GM12875 (cell line): Measurements from ENCODE around the gene DTX1.

Source experiments
- H3K4me3 ChIP-seq: one replicate; pipeline ENCODE4 v1.5.1; 2011; ENCODE audit warnings: low read depth, low read length, control low read depth
- CTCF ChIP-seq: IDR thresholded peaks from 2 replicates; pipeline ENCODE4 v1.5.1; 2011; ENCODE audit warnings: low read depth, mild to moderate bottlenecking, control low read depth, inconsistent platforms, low read length, moderate library complexity, borderline replicate concordance; ENCODE audit not compliant: insufficient read depth

DTX1 gene

DNA sequence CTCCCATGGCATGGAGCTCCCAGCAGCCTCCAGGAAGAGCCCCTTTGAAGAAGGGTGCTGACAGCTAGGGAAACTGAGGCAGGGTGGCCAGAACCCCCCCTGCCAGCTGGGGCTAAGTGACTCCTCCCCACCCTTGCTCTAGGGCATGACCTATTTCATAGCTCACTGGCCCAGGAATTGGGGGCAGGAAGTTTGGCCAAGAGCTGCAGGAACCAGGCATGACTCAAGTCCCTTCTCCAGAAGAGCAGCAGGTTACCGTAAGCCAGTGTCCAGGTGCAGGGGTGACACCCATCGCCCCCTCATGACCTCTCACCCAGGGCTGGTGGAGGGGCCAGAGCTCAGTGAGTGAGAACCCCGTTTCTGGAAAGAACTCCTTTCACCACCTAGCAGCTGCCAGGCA lies 77.1 kb downstream of the DTX1 start:
- H3K4me3 ChIP-seq: no peak overlapping the region
- TF ChIP-seq CTCF: no peak

DNA sequence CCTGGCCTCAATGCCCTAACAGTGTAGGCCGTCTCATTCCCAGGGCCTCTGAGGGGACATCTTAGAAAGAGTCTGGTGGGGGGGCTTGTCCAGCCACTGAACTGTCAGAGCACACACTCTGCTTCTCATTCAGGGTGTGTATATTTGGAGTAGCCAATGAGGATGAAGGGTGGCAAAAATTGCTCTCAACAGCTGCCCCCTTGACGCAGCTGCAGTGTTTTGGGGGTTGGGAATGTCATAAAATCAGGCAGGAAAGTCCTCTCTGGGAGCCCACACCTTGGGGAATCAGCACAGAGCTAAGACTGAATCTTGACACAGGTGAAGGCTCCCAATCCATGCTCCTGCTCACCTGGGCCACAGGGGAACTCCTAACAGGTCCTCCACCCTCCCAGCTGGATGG lies 77.5 kb downstream of the DTX1 start:
- no peak for TF ChIP-seq CTCF

GRCh38 chr12:113134521-113134951 lies 78.0 kb downstream of the DTX1 start:
- no peak for TF ChIP-seq CTCF
- H3K4me3 ChIP-seq: no peak overlapping the region

More for the DNA sequence above, 77.5 kb downstream of the DTX1 start:
- no peak overlapping the region for H3K4me3 ChIP-seq

GRCh38 chr12:113135178-113136127 lies 78.9 kb downstream of the DTX1 start, which contains the start of gene RASAL1:
RASAL1 (minus strand) TSS chr12:113135761; CDS start chr12:113135462, 299 bp downstream.
- H3K4me3 ChIP-seq: no peak within 1 kb of the TSS
- peak; percentile 72 for TF ChIP-seq CTCF

DNA sequence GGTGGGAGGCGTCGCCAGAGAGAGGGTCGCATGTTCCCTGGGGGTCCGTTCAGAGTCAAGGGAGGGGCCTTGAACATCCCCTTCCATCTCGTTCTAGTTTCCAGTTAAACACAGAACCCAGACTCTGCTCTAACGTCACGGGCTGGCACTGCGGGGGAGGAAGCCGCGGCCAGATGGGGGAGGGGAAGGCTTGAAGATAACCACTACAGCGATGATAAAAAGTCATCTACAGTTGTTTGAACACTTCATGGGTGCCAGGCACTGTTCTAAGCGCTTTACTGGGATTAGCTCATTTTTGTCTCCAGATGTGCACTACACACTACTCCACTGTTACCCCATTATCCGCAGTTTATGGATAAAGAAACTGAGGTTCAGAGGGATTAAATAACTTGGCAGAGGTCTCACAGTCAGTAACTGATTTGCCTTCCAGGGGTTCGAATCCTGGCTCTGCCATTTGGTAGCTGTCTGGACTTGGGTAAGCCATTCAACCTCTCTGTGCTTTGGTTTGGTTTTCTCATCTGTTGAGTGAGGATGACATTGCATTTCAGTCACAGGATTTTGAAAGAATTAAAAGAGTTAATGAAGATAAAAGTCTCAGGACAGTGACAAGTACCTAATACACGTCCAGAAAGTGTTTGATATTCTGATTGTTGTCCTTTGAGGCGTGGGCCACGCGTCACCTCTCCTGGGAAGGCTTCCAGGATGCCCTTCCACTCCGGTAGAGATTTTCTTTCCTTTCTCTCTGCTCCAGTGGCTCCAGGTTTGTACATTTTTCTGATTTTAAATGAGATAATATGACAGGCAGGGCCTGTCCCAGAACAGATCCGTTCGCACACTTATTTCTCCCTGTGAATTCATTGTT lies 79.8 kb downstream of the DTX1 start:
- no peak for TF ChIP-seq CTCF
- H3K4me3 ChIP-seq: no peak overlapping the region

DNA sequence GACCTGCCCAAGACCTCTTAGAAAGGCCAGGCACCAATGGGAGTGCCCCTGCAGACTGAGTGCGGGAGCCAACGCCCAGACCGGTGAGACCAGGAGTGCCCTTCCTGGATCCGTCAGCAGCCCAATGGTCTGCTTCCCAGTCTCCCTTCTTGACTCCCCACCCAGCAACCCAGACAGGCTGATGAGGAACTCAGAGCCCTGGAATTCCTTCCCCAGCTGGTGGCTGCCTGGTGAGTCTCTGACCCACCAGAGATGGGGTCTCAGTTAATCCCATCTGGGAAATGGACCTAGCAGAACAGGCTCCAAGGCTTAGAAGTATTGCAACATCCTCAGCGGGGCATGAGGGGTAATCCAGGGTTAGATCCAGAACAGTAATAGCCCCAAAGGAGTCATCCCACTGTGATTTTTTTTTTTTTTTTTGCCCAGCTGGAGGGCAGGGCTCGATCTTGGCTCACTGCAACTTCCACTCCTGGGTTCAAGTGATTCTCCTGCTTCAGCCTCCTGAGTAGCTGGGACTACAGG lies 80.5 kb downstream of the DTX1 start:
- no peak overlapping the region for H3K4me3 ChIP-seq
- no peak for TF ChIP-seq CTCF
